Measurements from ENCODE around the gene DBH. TPM values are rescaled to one million over a fixed set of nuclear protein-coding genes. Genes with fewer than 3 reads are reported as not detected.

Gene DBH
- total RNA-seq, 2 experiments from 2014 or later, result not detected

GRCh38 chr9:133681658-133682306 is 45.6 kb downstream of the DBH start:
- no peak overlapping the region for H3K4me3 Mint-ChIP-seq
- POLR2A ChIA-PET, result no interaction called here
- H3K4me1 Mint-ChIP-seq, result peaks cover 43% of the 10 kb centered on the region
- H3K27me3 Mint-ChIP-seq, result no peaks in the 10 kb centered on the region
- no peaks in the 10 kb centered on the region for H3K36me3 Mint-ChIP-seq (ENCODE audit: low read depth)
- DNase-seq, result no peak
- peak overlapping the region; percentile 75 for H3K27ac Mint-ChIP-seq
- H3K9me3 Mint-ChIP-seq, result no peaks in the 10 kb centered on the region
- CTCF ChIA-PET, result no interaction called here

DNA sequence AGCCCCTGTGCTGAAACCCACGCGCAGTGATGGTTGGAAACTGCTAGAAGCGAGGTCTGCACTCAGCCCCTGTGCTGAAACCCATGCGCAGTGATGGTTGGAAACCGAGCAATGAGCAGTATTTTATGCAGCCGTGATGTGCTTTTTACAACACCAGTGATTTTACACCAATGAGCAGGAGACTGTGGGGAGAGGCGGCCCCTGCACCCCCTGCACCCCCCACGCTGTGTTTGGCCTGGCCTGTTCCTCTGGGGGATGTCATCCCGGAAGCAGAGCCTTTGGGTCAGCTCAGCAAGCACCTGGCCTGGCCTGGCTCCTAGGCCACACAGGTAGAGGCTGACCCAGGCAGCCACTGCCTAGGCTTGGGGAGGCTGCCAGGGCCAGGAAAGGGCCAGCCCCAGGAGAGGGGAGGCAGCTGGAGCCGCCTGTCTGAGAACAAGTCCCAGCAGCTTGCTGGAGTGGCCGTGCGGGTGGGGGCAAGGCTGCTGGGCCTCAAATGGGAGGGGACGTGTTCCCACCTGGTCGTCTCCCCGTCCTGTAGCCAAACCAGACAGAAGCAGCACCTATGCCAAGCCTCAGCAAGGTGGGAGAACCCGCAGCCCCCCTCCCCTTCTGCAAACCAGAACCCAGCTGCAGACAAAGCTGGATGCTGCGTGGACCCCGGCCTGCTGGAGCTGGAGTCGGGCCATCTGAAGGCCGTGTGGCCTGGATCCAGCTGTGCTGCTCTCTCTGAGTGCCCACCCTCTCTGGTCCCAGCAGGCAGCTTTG is 46.8 kb downstream of the DBH start:
- H3K27me3 Mint-ChIP-seq, result no peaks in the 10 kb centered on the region
- no peak for DNase-seq

GRCh38 chr9:133683586-133684120 is 47.5 kb downstream of the DBH start:
- DNase-seq, result peak; percentile 72
- Mint-ChIP-seq H3K36me3 (ENCODE audit: low read depth) (no peaks in the 10 kb centered on the region), H3K9me3 (no peaks in the 10 kb centered on the region), H3K27me3 (no peaks in the 10 kb centered on the region), H3K4me3 (peak overlapping the region; percentile 71), H3K27ac (peak overlapping the region; percentile 100), H3K4me1 (peaks cover 28% of the 10 kb centered on the region)
- ChIA-PET POLR2A (interaction anchor here (0.7 to 1.4 kb wide), 3 partner anchors 9 to 19 kb away, joined by 3 to 5 read pairs (median 4); no protein-coding TSS in a partner anchor), CTCF (interaction anchor here (1.2 to 2.1 kb wide), 6 partner anchors 8 to 25 kb away, joined by 3 to 9 read pairs (median 5); no protein-coding TSS in a partner anchor)

More for the DNA sequence above, 46.8 kb downstream of the DBH start:
- H3K9me3 Mint-ChIP-seq, result no peaks in the 10 kb centered on the region
- H3K4me1 Mint-ChIP-seq, result peaks cover 33% of the 10 kb centered on the region
- POLR2A ChIA-PET, result interaction anchor here (1.3 to 1.4 kb wide), 2 partner anchors 9 to 19 kb away, joined by 3 to 5 read pairs; no protein-coding TSS in a partner anchor
- no peaks in the 10 kb centered on the region for H3K36me3 Mint-ChIP-seq (ENCODE audit: low read depth)
- CTCF ChIA-PET, result interaction anchor here (1.2 to 2.1 kb wide), 6 partner anchors 9 to 26 kb away, joined by 3 to 9 read pairs (median 5); no protein-coding TSS in a partner anchor
- H3K4me3 Mint-ChIP-seq, result peak overlapping the region; percentile 71
- peak overlapping the region; percentile 100 for H3K27ac Mint-ChIP-seq

DNA sequence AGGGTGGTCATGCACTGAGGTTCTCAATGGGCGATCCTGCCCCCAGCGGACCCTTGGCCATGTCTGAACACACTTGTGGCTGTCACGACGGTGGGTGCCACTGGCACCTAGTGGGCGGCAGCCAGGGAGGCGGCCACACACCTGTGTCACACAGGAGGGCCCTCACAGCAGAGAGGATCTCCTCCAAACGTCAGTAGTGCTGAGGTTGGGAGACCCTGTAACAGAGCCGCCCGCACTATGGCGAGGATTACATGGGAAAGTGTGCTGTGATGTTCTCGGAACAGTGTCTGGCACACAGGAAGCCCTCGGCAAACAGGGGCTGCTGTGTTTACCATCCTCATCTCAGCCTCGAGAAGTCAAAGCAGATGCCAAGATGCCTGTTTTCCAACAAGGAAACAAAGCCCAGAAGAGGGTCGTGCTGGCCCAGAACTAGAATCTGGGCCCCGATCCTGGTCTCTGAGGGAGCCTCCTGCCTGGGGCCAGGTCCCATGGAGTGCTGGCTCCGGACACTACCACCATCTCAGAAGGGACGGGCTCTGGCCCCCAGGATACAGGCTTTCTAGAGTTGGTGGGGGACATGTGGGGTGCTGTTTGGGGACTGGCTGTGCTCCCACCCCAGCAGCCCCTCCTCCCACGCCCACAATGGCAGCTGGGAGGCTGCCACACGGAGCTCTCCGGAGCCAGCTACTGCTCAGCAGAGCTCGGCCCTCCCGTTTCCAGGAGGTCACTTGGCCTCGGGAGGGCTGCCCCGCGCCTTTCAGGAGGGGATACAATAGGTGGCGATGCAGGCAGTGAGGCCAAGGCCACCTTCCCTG is 48.2 kb downstream of the DBH start:
- H3K27me3 Mint-ChIP-seq, result no peaks in the 10 kb centered on the region
- ChIA-PET POLR2A (interaction anchor here (0.7 to 1.4 kb wide), 3 partner anchors 8 to 18 kb away, joined by 3 to 5 read pairs (median 4); no protein-coding TSS in a partner anchor), CTCF (interaction anchor here (1.0 to 2.1 kb wide), 5 partner anchors 10 to 18 kb away, joined by 4 to 9 read pairs (median 5); no protein-coding TSS in a partner anchor)
- peak overlapping the region; percentile 100 for H3K27ac Mint-ChIP-seq
- H3K4me1 Mint-ChIP-seq, result peaks cover 26% of the 10 kb centered on the region
- no peak for DNase-seq
- no peaks in the 10 kb centered on the region for H3K36me3 Mint-ChIP-seq (ENCODE audit: low read depth)
- H3K9me3 Mint-ChIP-seq, result no peaks in the 10 kb centered on the region
- no peak overlapping the region for H3K4me3 Mint-ChIP-seq

GRCh38 chr9:133684936-133685361 is 48.8 kb downstream of the DBH start:
- Mint-ChIP-seq H3K9me3 (no peaks in the 10 kb centered on the region), H3K27ac (peak overlapping the region; percentile 19), H3K4me3 (no peak overlapping the region), H3K36me3 (ENCODE audit: low read depth) (no peaks in the 10 kb centered on the region), H3K27me3 (no peaks in the 10 kb centered on the region), H3K4me1 (peaks cover 26% of the 10 kb centered on the region)
- ChIA-PET POLR2A (no interaction called here), CTCF (interaction anchor here (1.0 kb wide), 1 partner anchor 9 kb away, joined by 4 read pairs; no protein-coding TSS in a partner anchor)
- no peak for DNase-seq

DNA sequence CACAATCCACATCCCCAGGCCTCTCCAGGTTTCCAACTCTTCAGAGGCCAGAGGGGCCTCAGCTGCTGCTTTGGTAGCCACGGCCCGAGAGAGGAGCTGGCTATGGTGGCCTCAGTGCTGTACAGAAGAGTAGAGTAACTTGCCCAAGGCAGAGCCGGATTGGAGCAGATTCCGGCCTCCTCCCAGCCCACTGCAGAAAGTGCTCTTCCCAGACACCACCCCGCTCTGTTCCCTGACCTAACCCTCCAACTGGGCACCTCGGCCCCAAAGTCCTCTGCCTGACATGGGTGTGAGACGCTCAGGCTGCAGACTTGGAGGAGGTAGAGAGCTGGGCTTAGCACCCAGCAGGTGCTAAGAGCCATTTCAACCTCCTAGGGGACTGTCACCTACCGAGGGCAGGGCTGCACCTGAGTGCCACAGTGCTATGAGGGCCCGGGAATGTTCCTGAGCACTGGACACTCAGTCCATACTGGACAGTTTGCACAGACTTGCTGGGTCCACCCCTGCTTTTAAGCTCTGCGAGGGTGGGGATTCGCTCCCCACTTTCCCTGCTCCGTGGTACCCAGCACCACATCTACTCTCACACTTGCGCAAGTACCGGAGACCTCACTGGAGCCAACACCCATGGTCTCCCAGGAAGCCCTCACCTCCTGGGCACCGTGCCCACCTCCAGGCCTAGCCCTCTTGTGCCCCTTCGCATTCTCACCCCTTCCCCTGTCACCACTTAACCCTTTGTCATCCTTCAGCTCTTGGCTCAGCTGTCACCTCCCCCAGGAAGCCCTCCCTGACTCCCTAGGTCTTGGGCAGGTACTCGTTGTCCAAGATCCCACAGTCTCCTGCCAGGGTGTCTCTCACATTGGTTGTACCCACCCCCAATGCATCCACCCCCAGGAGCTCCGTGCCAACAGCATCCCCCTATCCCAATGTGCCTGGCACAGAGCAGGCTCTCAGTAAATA is 49.8 kb downstream of the DBH start:
- no peaks in the 10 kb centered on the region for H3K36me3 Mint-ChIP-seq (ENCODE audit: low read depth)
- ChIA-PET POLR2A (no interaction called here), CTCF (no interaction called here)
- H3K27ac Mint-ChIP-seq, result peak overlapping the region; percentile 62
- no peak overlapping the region for H3K4me3 Mint-ChIP-seq
- no peaks in the 10 kb centered on the region for H3K9me3 Mint-ChIP-seq
- DNase-seq, result no peak
- H3K27me3 Mint-ChIP-seq, result no peaks in the 10 kb centered on the region
- H3K4me1 Mint-ChIP-seq, result peaks cover 26% of the 10 kb centered on the region

GRCh38 chr9:133686642-133687575 is 50.7 kb downstream of the DBH start:
- Mint-ChIP-seq H3K4me1 (peaks cover 22% of the 10 kb centered on the region), H3K4me3 (no peak overlapping the region), H3K9me3 (no peaks in the 10 kb centered on the region), H3K36me3 (ENCODE audit: low read depth) (no peaks in the 10 kb centered on the region), H3K27me3 (no peaks in the 10 kb centered on the region), H3K27ac (peak overlapping the region; percentile 25)
- ChIA-PET POLR2A (no interaction called here), CTCF (interaction anchor here (1.1 kb wide), 1 partner anchor 14 kb away, joined by 3 read pairs; no protein-coding TSS in a partner anchor)
- DNase-seq, result no peak

- Mint-ChIP-seq H3K36me3 (ENCODE audit: low read depth) (no peaks in the 10 kb centered on the region), H3K4me1 (peaks cover 15% of the 10 kb centered on the region), H3K27me3 (no peaks in the 10 kb centered on the region), H3K27ac (peak overlapping the region; percentile 36), H3K4me3 (no peak overlapping the region), H3K9me3 (no peaks in the 10 kb centered on the region)
- no peak for DNase-seq
- POLR2A ChIA-PET, result no interaction called here
- CTCF ChIA-PET, result no interaction called here
Measured at GRCh38 chr9:133687856-133688761, 51.9 kb downstream of the DBH start.

DNA sequence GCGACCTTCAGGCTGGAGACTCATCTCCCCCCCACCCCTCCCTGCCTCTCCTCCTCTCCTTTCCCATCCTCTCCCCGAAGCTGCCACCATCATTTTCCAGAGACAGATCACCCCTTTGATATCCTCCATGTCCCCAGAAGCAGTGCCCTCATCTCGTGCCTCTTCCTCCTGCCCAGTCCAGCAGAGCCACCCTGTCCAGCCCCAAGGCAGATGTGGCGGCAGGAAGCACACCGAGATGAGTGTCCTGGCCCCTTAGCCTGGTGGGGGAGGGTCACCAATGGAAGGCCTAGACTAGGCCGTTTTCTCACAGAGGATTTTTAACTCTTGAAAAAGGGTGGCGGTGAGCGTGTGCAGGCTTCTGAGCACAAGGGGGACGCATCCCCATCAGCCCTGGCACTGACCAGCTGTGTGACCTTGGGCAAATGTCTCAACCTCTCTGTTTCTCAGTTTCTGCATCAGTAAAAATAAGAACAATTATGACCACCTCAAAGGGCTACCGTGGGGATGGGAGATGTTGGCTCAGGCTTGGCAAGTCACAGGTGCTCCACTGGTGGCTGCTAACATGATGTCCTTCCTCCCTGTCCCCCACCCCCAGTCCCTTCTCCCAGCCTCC is 53.1 kb downstream of the DBH start:
- Mint-ChIP-seq H3K9me3 (no peaks in the 10 kb centered on the region), H3K4me3 (no peak overlapping the region), H3K27me3 (no peaks in the 10 kb centered on the region), H3K36me3 (ENCODE audit: low read depth) (no peaks in the 10 kb centered on the region), H3K4me1 (peaks cover 4% of the 10 kb centered on the region), H3K27ac (no peak overlapping the region)
- ChIA-PET CTCF (no interaction called here), POLR2A (no interaction called here)
- no peak for DNase-seq

DNA sequence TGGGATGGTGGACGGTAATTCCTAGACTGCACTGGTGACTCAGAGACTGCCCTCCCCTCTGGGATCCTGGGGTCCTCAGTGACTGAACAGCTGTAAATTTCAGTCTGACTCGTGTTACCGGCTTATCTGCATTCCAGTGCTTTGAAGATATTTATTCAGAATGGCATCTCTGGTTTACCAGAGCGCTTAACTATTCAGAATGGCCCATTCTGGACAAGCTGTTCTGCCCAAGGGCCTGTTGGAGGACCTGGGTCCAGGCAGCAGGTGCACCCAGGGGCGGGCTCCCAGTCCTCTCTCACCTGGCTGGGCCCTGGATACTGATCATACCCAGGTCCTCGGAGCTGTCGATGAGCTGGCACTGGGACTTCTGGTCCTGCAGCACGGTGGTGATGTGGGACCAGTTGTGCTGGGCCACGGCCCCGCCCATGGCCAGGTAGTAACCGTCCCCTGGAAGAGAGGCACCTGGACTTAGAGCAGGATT is 54.0 kb downstream of the DBH start:
- CTCF ChIA-PET, result no interaction called here
- no peak overlapping the region for H3K4me3 Mint-ChIP-seq
- H3K27ac Mint-ChIP-seq, result no peak overlapping the region
- no peaks in the 10 kb centered on the region for H3K9me3 Mint-ChIP-seq
- no peaks in the 10 kb centered on the region for H3K36me3 Mint-ChIP-seq (ENCODE audit: low read depth)
- H3K4me1 Mint-ChIP-seq, result peaks cover 1% of the 10 kb centered on the region
- POLR2A ChIA-PET, result no interaction called here
- DNase-seq, result no peak
- no peaks in the 10 kb centered on the region for H3K27me3 Mint-ChIP-seq
